HepG2 (cell line): Measurements from ENCODE around the gene HDAC10. TPM values are rescaled to one million over a fixed set of nuclear protein-coding genes. Genes with fewer than 3 reads are reported as not detected.

ENCODE experiments used
- ATAC-seq: fragments of 200-7000 bp; cut with Tn5 transposase; 3 replicates; pipeline ENCODE4 v1.9.1; 2020; ENCODE audit warnings: mild to moderate bottlenecking, moderate library complexity
- BruUV-seq: library from RNA; stranded (reverse); fragments of 400-500 nt; replicated peaks from 2 replicates; lab custom pipeline; 2021; lab: Mats Ljungman, UMichigan
- CTCF ChIA-PET: fragments of 300-600 bp; formaldehyde crosslinking; extraction: SDS; loops from one replicate; lab custom pipeline; 2021; ENCODE audit warnings: low total read pairs, inconsistent platforms, low intra/inter-chr PET ratio; lab: Yijun Ruan, JAX
- POLR2A ChIA-PET: fragments of 350-600 bp; sonication (Branson Sonifier 250); formaldehyde crosslinking; loops from one replicate; lab custom pipeline; 2020; ENCODE audit warnings: antibody characterized with exemption, inconsistent platforms; lab: Yijun Ruan, JAX
- DNase-seq: peaks from one replicate; pipeline ENCODE4 v3.0.0-alpha.2; 2015; ENCODE audit warnings: low spot score
- FAIRE-seq: peaks from 3 replicates; lab custom pipeline; 2011; peaks lifted over from hg19 to GRCh38; lab: Jason Lieb, UNC
- H2AFZ ChIP-seq: one replicate; pipeline ENCODE4 v1.6.1; 2011; ENCODE audit warnings: low read length, inconsistent platforms
- H3K27ac ChIP-seq: fragments of 300-600 bp; 3 replicates; pipeline ENCODE4 v1.8.0; 2011; ENCODE audit warnings: mixed run types, mild to moderate bottlenecking, mixed read lengths, low read length, inconsistent platforms; ENCODE audit not compliant: insufficient read depth; ENCODE audit errors: extremely low read length
- H3K27me3 ChIP-seq, 2 experiments: fragments of 200-600 bp in 1 of 2; 2 replicates in 1 of 2; 3 replicates in 1 of 2; pipeline versions ENCODE4 v1.6.0 to v1.8.0; 2011; ENCODE audit warnings: low read length in 2 of 2, mild to moderate bottlenecking in 2 of 2, moderate library complexity in 2 of 2, inconsistent platforms in 1 of 2; ENCODE audit not compliant: insufficient read depth in 2 of 2, control insufficient read depth in 1 of 2
- H3K36me3 ChIP-seq, 2 experiments: fragments of 200-600 bp in 1 of 2; replicated peaks in 1 of 2; 2 replicates in 1 of 2; 3 replicates in 1 of 2; pipeline versions ENCODE4 v1.5.1 to v1.8.0; 2011; ENCODE audit warnings: low read length in 2 of 2, inconsistent platforms in 1 of 2; ENCODE audit not compliant: insufficient read depth in 2 of 2, control insufficient read depth in 1 of 2
- H3K4me1 ChIP-seq: 2 replicates; pipeline ENCODE4 v1.5.1; 2012; ENCODE audit warnings: low read length, inconsistent platforms; ENCODE audit not compliant: insufficient read depth
- H3K4me2 ChIP-seq: 2 replicates; pipeline ENCODE4 v1.6.0; 2011; ENCODE audit warnings: low read depth, low read length, inconsistent platforms
- H3K4me3 ChIP-seq, 3 experiments: fragments of 200-600 bp in 1 of 3; sonication (generic), shearing (Covaris generic) in 1 of 3; replicated peaks in 1 of 3; 2 replicates each; pipeline ENCODE4 v1.5.1; 2011 to 2016; ENCODE audit warnings: low read length in 3 of 3, inconsistent platforms in 2 of 3, low read depth in 2 of 3, mild to moderate bottlenecking in 2 of 3, control low read depth in 1 of 3, mixed read lengths in 1 of 3; ENCODE audit not compliant: insufficient read depth in 1 of 3
- H3K79me2 ChIP-seq: one replicate; pipeline ENCODE4 v1.6.1; 2011; ENCODE audit warnings: low read length, inconsistent platforms; ENCODE audit not compliant: insufficient read depth
- H3K9ac ChIP-seq: 2 replicates; pipeline ENCODE4 v1.6.0; 2011; ENCODE audit warnings: mild to moderate bottlenecking, low read depth, low read length, inconsistent platforms; ENCODE audit not compliant: insufficient read depth
- H3K9me3 ChIP-seq: 2 replicates; pipeline ENCODE4 v1.5.1; 2012; ENCODE audit warnings: mild to moderate bottlenecking, low read length
- H4K20me1 ChIP-seq: 2 replicates; pipeline ENCODE4 v1.6.0; 2011; ENCODE audit warnings: inconsistent platforms, mild to moderate bottlenecking, low read length, moderate library complexity; ENCODE audit not compliant: insufficient read depth
- ELF1 ChIP-seq: sonication (generic); formaldehyde crosslinking; IDR thresholded peaks from 2 replicates; pipeline ENCODE4 v1.4.0; 2020; ENCODE audit warnings: missing genetic modification reagents
- MAFK ChIP-seq, 2 experiments: IDR thresholded peaks in 1 of 2; conservative IDR thresholded peaks in 1 of 2; 2 replicates each; pipeline ENCODE4 v1.6.1; 2011; ENCODE audit warnings: improper control_type of control experiment in 2 of 2, low read length in 2 of 2
- PRPF4 ChIP-seq: fragments of 200-400 bp; formaldehyde crosslinking; IDR thresholded peaks from 2 replicates; pipeline ENCODE4 v1.6.1; 2016; ENCODE audit warnings: low read length, low read depth; ENCODE audit not compliant: poor library complexity, severe bottlenecking
- RBM22 ChIP-seq: fragments of 200-400 bp; formaldehyde crosslinking; optimal IDR thresholded peaks from 2 replicates; pipeline ENCODE3; 2017; ENCODE audit warnings: mild to moderate bottlenecking, low read length, moderate library complexity
- SP2 ChIP-seq: sonication (generic); formaldehyde crosslinking; IDR thresholded peaks from 2 replicates; pipeline ENCODE4 v1.5.1; 2020; ENCODE audit warnings: mild to moderate bottlenecking, missing genetic modification reagents
- ZNF468 ChIP-seq: sonication (generic); formaldehyde crosslinking; IDR thresholded peaks from 2 replicates; pipeline ENCODE4 v1.8.0; 2022; ENCODE audit warnings: mild to moderate bottlenecking, moderate library complexity, missing genetic modification reagents
- ZNF577 ChIP-seq: sonication (generic); formaldehyde crosslinking; IDR thresholded peaks from 2 replicates; pipeline ENCODE4 v1.4.0; 2020; ENCODE audit warnings: mild to moderate bottlenecking, low read depth, missing genetic modification reagents, borderline replicate concordance
- WGBS: methylation state at CpG from one replicate; pipeline ENCODE4 v1.1.6; 2017; ENCODE audit warnings: low lambda C conversion rate; 5-methylcytosine and 5-hydroxymethylcytosine counted together
- in situ Hi-C: cut with HindIII; loops from 2 replicates; pipeline ENCODE4 v1.10.0; 2017; ENCODE audit warnings: low pct_unique_long_range_greater_than_20kb; ENCODE audit not compliant: extremely low pct_ligation_motif_present
- intact Hi-C: fragments of 100-400 bp; cut with micrococcal nuclease; formaldehyde crosslinking; loops from one replicate; pipeline ENCODE4 v1.10.0; 2022; ENCODE audit not compliant: unreplicated experiment
- polyA plus RNA-seq, 8 experiments: library from polyadenylated mRNA; depleted of rRNA in 3 of 8; stranded (reverse) in 7 of 8; unstranded in 1 of 8; fragments of >200 nt; fragmentation: Illumina TruSeq in 4 of 8; extraction: Trizol in 4 of 8; gene quantifications; 2 replicates each; pipeline versions ENCODE4 v1.2.1 to v1.2.3, GENCODE V29; 2011 to 2016; ENCODE audit warnings: low read depth in 4 of 8, missing spikeins in 1 of 8, mixed read lengths in 1 of 8; ENCODE audit not compliant: insufficient read depth in 1 of 8
- total RNA-seq, 5 experiments: library from RNA; depleted of rRNA; stranded (reverse); fragments of >200 nt; fragmentation: Illumina TruSeq; extraction: Trizol; gene quantifications; 2 replicates each; pipeline ENCODE4 v1.2.3, GENCODE V29; 2016; ENCODE audit warnings: low read depth in 1 of 5
- TF ChIP-seq, protein P1 (sequence below): sonication (generic); formaldehyde crosslinking; IDR thresholded peaks from 2 replicates; pipeline ENCODE4 v1.9.0; 2022; ENCODE audit warnings: missing genetic modification reagents, mild to moderate bottlenecking, borderline replicate concordance

HDAC10 gene
- total and polyA plus RNA-seq, 2 of the 13 experiments (the other 11 are each of a cell fraction or from before 2014, with no cell fraction given): 13.9 to 14.9 TPM

DNA sequence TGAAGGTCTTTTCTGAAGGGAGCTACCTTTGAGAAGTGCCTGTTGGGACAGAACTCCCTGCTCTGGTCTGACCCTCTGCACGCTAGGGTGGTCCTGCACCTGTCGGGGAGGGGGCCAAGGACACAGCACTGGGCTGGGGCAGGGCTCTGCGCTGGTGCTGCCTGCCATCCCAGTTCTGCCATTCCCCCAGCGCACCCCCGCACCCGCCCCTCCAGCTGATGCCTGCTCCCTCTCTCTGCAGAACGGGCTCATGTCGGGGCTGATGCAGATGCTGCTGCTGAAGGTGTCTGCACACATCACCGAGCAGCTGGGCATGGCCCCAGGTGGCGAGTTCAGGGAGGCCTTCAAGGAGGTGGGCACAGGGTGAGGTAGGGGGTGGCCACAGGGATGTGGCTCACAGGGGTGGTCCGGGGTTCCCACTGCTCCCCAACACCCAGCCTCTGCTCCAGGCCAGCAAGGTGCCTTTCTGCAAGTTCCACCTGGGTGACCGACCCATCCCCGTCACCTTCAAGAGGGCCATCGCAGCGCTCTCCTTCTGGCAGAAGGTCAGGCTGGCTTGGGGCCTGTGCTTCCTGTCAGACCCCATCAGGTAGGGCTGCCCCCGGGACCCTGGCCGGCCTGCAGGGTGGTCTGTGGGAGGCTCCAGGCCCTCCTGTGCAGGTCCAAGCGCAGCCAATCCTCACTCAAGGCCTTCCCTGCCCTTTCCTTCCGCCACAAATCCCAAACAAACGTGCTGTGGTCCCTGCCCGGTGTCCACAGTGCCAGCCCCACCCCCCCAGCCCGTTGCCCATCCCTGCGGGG is 53.9 kb downstream of the HDAC10 start:
- H3K36me3 ChIP-seq: peaks cover 19 to 21% of the 10 kb centered on the region in 2 experiments; a peak in 4 of 5 replicates
- intact Hi-C loops (no loop called here), in situ Hi-C loops (no loop called here)
- H3K79me2 ChIP-seq: peaks cover 8% of the 10 kb centered on the region
- peaks cover 14% of the 10 kb centered on the region for H3K4me1 ChIP-seq
- CTCF ChIA-PET: no interaction called here
- no peak for TF ChIP-seq MAFK (conservative IDR thresholded peaks at IDR 0.05 in 1 of 2, IDR thresholded peaks at IDR 0.05 in 1 of 2; ENCODE audit: low read length in 2 of 2)
- no peak for TF ChIP-seq ELF1 (CRISPR knock-in tag)
- TF ChIP-seq PRPF4: no peak
- no peak for TF ChIP-seq ZNF577 (CRISPR knock-in tag)
- TF ChIP-seq SP2 (CRISPR knock-in tag): no peak
- TF ChIP-seq, protein P1, sequence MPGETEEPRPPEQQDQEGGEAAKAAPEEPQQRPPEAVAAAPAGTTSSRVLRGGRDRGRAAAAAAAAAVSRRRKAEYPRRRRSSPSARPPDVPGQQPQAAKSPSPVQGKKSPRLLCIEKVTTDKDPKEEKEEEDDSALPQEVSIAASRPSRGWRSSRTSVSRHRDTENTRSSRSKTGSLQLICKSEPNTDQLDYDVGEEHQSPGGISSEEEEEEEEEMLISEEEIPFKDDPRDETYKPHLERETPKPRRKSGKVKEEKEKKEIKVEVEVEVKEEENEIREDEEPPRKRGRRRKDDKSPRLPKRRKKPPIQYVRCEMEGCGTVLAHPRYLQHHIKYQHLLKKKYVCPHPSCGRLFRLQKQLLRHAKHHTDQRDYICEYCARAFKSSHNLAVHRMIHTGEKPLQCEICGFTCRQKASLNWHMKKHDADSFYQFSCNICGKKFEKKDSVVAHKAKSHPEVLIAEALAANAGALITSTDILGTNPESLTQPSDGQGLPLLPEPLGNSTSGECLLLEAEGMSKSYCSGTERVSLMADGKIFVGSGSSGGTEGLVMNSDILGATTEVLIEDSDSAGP (CRISPR knock-in tag): no peak
- TF ChIP-seq RBM22: peak; percentile 27
- TF ChIP-seq ZNF468 (CRISPR knock-in tag): no peak
- no peaks in the 10 kb centered on the region for H3K9me3 ChIP-seq
- FAIRE-seq (no peak), DNase-seq (no peak), ATAC-seq (no peak)
- BruUV-seq: no TSS peak
- no peaks in the 10 kb centered on the region for H3K27me3 ChIP-seq
- peaks cover 6% of the 10 kb centered on the region for H4K20me1 ChIP-seq
- POLR2A ChIA-PET: interaction anchor here (1.0 kb wide), 1 partner anchor 10 kb away, joined by 3 read pairs; no protein-coding TSS in a partner anchor
- H3K4me3 ChIP-seq: no peak overlapping the region
- H3K9ac ChIP-seq: no peak overlapping the region
- WGBS: 94% methylated on average over 11 of the region's 23 CpGs
- H3K27ac ChIP-seq: no peak overlapping the region
- no peak overlapping the region for H3K4me2 ChIP-seq
- no peak overlapping the region for H2AFZ ChIP-seq
